ENCODE results near the gene DNAJB8.

The DNAJB8 gene

GRCh38 chr3:128442949-128443348 lies 23.7 kb downstream of the DNAJB8 start:
- no peak for DNase-seq

GRCh38 chr3:128442070-128442469 lies 24.6 kb downstream of the DNAJB8 start:
- DNase-seq, result no peak

- no peak for DNase-seq
Observed at GRCh38 chr3:128439226-128439625, 27.5 kb downstream of the DNAJB8 start.

GRCh38 chr3:128438488-128439072 lies 28.1 kb downstream of the DNAJB8 start:
- peak in 1 of 2 experiments; percentile 36 for DNase-seq

- DNase-seq, result no peak
Observed at GRCh38 chr3:128436214-128436613, 30.5 kb downstream of the DNAJB8 start.

GRCh38 chr3:128435561-128435960 lies 31.1 kb downstream of the DNAJB8 start:
- DNase-seq, result no peak

GRCh38 chr3:128435058-128435457 lies 31.6 kb downstream of the DNAJB8 start:
- peak in 1 of 2 experiments; percentile 56 for DNase-seq

GRCh38 chr3:128434524-128434923 lies 32.2 kb downstream of the DNAJB8 start:
- no peak for DNase-seq

- no peak for DNase-seq
Observed at GRCh38 chr3:128433837-128434165, 32.9 kb downstream of the DNAJB8 start.

- peak in 1 of 2 experiments; percentile 77 for DNase-seq
Observed at GRCh38 chr3:128432971-128433836, 33.5 kb downstream of the DNAJB8 start.

- DNase-seq, result peak; percentile 47 to 84
Observed at GRCh38 chr3:128432301-128432970, 34.3 kb downstream of the DNAJB8 start.

- DNase-seq, result no peak
Observed at GRCh38 chr3:128431803-128432300, 34.8 kb downstream of the DNAJB8 start.

- DNase-seq, result no peak
Observed at GRCh38 chr3:128430731-128431130, 36.0 kb downstream of the DNAJB8 start.

GRCh38 chr3:128430301-128430700 lies 36.4 kb downstream of the DNAJB8 start:
- peak in 1 of 2 experiments; percentile 44 for DNase-seq

GRCh38 chr3:128429751-128430150 lies 36.9 kb downstream of the DNAJB8 start:
- no peak for DNase-seq

GRCh38 chr3:128429275-128429674 lies 37.4 kb downstream of the DNAJB8 start:
- DNase-seq, result no peak

- DNase-seq, result peak; percentile 53 to 81
Observed at GRCh38 chr3:128427872-128428822, 38.5 kb downstream of the DNAJB8 start.

- peak; percentile 91 to 95 for DNase-seq
Observed at GRCh38 chr3:128427175-128427857, 39.4 kb downstream of the DNAJB8 start.

GRCh38 chr3:128426128-128426921 lies 40.4 kb downstream of the DNAJB8 start:
- DNase-seq, result peak; percentile 62 to 93

GRCh38 chr3:128425846-128426127 lies 40.9 kb downstream of the DNAJB8 start:
- no peak for DNase-seq

- DNase-seq, result no peak
Observed at GRCh38 chr3:128425142-128425845, 41.4 kb downstream of the DNAJB8 start.

All from NCI-H526 (cell line).